CD4-positive, alpha-beta T cell treated with Interferon alpha-2 for 1 hour (primary cell): ENCODE data around the gene PGAP1.
"Not testable (repeated sequence)": the region's sequence is repeated elsewhere in the genome, so short reads cannot be mapped to it uniquely, and the experiment has no call there.

Experiments used
- DNase-seq, 2 donors: peaks; one replicate each; pipeline ENCODE4 v3.0.0-alpha.2; 2020 to 2022

Gene PGAP1

DNA sequence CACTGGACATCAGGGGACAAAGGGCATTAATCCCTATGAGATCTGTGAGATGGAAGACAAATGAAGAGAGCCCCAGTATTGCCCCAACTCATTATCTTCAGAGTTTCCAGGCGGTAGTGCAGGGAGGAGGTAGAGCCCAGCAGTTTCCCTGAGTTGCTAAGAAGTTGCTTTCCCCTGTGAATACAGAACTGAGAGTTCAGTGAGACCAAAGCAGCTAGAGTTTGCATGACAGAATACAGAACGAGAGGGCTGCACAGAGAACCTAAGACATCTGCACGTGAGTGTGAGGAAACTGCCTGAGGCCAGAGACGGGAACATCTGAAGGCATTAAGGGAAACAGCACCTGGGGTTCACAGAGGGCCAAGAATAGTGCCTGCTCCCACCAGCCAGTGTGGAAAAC, 18.1 kb upstream of the PGAP1 start:
- no peak for DNase-seq

- no peak for DNase-seq
These were observed 15.0 kb upstream of the PGAP1 start for GRCh38 chr2:196941398-196942078.

- DNase-seq: no peak
These were observed 12.9 kb upstream of the PGAP1 start for GRCh38 chr2:196939371-196939770.

DNA sequence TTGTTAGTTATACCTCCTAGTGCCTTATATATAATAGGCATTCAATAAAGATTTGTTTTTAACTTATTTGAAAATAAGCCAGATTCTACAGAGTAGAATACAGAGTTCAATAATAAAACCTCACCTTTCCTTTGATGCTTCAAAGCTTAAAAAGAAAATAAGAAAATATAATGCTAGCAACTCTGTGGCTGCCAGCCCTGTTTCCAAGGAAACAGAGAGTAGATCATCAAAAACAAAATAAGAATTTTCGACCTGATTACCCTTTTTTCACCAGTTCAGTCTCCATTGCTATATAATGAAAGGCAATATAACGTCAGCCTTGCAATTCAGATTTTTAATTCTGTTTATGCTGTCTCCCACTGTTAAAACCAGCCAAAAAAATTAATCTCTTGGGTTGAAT, 8.9 kb upstream of the PGAP1 start:
- DNase-seq: no peak

DNA sequence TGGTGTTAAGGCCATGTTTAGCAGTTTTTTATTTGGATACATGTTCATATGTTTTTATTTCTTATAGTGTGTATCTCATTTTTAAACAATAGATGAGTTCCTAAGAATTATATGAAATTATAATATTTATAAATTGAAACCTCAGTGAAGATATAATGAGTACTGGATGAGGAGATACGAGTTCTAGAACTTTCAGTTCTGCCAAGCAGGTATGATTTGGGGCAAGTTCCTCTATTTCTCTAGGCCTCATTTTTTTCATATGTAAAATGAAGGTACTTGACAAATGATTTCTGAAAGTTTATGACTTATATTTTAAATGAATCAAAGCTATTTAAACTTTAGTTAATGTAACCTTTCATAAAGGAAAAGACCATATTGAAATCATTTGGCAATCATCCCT, 8.2 kb upstream of the PGAP1 start:
- DNase-seq: no peak

- no peak for DNase-seq
These were observed 5.0 kb upstream of the PGAP1 start for GRCh38 chr2:196931555-196931954.

GRCh38 chr2:196927376-196928225, 1.1 kb upstream of the PGAP1 start:
- peak; percentile 36 to 76 for DNase-seq

DNA sequence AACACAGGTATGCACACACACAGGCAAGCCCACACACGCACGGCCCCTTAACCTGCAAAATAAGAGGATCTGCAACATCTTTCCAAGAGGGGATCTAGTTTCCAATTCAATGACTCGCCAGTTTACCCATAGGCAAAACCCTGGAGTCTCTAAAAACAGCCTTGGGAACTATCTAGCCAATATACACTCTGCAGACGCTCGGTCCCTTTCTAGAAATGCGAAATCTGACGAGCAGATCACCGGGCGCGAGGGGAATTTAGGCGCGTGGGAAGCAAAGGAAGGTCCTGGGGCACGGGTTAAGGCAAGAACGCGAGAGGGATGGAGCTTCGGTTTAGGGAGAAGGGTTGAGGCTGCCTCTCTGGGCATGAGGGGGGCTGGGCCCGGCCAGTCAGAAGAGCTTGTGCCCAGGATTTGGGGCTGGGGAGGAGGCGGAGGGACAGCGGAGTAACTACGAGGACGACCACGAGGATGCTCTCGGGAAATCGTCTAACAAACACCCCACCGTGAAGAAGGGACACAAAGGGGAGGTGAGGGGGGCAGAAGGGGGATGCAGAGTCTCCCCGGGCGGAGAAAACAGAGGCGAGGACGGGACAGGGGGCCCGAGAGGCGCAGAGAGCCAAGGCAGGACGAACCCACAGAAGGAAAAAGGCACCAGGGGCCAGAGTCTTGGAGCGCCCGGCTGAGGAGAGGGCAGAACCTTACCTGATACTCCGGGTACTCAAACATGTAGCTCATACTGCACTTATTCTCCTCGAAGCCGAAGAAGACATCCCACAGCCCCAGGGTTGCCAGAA, 542 bp downstream of the PGAP1 start:
- DNase-seq: peak in 1 of 2 donors; percentile 26

- DNase-seq: no peak
These were observed 1.3 kb downstream of the PGAP1 start for GRCh38 chr2:196925051-196925767.

DNA sequence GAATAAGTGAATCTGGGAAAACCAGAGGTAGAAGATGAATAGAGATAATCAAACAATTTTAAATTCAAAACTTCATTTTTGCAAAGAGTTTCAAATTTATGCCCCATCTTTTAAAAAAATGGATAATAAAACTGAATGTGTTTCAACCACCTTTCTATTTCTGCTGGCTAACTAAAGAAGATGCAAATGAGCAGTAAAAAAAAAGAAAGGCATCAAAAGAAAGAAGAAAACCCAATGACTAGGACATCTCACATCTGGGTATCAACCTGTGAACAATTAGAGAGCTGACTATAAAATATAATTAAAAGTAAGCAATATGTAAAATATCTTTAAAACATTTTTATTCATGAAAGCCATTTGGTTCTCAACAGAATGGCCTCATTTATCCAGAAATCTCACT, 2.5 kb downstream of the PGAP1 start:
- no peak for DNase-seq

DNA sequence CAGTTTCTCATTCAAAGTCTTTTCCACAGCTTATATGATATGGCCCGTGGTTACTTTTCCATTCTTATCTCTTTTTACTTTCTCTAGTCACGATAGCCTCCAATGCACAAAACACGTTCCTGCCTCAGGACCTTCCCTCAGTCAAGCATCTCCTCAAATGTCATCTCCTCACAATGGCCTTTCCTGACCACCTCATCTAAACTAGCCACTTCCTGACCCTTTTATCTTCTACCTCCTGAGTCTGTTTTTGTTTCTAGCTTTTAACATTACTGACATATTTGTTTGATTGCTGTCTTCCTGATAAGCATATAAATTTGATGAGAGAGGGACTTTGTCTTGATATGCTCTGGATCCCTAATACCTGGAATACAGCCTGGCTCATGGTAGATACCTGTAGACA, 7.6 kb downstream of the PGAP1 start:
- no peak for DNase-seq

GRCh38 chr2:196917802-196918201, 8.7 kb downstream of the PGAP1 start:
- no peak for DNase-seq

DNA sequence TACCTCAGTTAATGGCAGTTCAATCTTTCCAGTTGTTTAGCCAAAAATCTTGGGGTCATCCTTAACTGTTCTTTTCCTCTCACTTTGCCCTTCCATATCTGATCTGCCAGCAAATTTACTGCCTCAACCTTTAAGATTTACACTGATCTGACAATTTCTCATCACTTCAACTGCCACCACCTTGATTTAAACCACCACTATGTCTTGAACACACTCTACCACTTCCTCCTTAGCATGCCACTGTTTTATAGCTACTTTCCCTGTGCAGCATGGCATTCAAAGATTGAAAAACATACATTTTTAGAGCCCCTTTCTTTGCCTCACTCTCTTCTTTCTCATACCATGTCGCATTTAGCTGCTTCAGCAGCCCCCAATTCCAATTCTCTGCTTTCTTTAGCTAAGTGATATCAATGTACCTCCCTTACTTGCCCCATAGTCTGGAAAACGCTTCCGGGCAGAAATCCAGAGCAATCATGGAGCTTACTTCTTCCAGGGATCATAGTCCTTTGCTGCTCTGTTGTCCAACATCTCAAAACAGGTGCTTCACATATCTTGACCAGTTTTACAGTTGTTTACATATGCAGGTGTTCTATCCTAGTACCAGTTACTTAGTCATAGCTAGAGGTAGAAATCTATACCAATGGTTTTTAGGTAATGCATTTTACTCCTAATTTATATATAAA, 10.9 kb downstream of the PGAP1 start:
- DNase-seq: peak in 1 of 2 donors; percentile 37

DNA sequence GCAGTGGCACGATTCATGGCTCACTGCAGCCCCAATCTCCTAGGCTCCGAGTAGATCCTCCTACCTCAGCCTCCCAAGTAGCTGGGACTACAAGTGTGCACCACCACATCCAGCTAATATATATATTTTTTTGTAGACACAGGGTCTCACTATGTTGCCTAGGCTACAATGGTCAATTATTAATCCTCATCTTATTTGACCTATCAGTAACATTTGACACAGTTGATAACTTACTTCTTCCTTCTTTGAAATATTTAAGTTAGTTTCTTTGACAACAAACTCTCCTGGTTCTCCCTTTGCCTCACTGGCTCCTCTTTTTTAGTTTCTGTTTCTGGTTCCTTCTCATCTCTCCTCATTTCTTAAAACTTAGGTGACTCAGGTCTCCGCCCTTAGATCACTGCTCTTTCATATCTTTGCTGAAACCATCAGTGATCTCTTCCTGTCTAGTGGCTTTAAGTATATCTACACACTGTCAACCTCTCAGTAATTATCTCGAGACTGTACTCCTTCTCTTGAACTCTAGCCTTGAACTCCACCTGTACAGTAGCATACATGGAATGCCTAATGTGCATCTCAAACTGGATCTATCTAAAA, 11.5 kb downstream of the PGAP1 start:
- DNase-seq: peak; percentile 34 to 83

DNA sequence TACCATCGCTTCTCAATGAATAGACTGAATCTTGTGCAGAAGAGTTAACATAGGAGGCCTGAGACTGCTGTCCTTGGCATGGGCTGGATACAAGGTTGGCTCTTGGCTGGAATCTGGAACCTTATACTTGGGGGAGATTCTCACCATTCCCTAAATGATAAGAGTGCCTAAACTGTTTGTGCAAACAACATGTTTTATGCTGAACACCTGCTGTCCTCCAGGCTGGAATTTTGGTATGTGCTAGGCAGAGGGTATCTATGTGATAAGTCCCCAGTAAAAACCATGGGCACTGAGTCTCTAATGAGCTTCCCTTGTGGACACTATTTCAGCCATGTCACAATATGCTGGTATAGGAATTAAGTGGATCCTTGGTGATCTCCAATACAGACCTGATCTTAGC, 12.8 kb downstream of the PGAP1 start:
- DNase-seq: no peak

DNA sequence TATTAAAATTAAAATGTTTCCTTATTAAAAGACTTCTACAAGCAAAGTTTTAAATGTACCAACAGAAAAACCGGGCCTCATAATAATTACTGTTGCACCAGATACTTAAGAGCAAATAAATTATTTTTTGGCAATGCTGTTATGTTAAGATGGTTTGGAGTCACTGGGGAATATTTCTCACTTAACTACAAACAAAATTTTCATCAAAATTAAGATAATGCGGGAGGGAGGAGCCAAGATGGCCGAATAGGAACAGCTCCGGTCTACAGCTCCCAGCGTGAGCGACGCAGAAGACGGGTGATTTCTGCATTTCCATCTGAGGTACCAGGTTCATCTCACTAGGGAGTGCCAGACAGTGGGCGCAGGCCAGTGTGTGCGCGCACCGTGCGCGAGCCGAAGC, 21.1 kb downstream of the PGAP1 start:
- DNase-seq: not testable (repeated sequence)

DNA sequence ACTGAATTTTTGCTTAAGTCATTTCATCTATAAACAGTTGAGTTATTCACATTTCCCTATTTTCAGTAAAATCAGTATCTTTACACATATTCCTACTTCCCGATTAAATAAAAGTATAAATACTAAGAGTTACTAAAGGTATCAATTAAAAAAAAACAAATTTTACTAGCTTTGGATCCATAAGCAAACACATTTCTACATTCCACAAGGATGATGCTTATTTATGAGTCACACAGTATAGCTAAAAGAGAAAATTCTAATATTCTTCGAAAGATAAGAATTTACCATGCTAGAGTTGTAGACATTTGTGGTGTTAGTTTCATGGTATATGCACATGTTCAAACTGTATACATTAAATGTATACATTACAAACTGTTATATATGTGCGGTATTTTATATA, 23.7 kb downstream of the PGAP1 start:
- no peak for DNase-seq

DNA sequence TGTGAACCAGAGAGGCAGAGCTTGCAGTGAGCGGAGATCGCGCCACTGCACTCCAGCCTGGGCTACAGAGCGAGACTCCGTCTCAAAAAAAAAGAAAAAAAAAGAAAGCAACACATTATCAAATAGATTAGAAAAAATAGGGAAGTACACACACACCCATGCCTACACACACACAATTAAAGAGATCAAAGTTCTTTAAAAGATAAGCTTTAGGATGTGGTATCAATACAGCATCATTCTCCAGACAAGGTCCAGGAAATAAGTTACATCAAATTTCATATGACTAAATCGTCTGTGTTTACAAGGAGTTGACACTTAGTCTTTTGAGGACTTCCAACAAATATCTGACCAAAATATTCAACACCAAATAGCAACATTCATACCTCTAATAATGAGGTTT, 25.7 kb downstream of the PGAP1 start:
- DNase-seq: no peak

GRCh38 chr2:196899976-196900375, 26.5 kb downstream of the PGAP1 start:
- no peak for DNase-seq

DNA sequence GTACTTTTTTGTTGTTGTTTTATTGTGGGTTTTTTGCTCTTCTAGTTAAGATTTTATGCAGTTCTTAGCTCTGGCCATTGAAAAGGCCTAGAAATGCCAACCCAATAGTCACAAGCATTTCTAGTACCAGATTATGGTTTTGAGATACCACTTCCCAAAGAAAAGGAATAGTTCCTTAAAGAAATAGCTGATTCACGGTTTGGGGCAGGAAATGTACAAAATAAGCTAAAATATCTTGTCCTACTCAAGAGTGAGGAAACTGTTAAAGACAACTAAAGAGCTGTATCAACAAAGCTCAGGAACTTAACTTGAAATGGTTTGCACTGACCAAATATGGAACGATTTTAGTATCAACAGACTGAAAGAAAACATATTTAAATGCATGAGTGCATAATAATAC, 35.4 kb downstream of the PGAP1 start:
- DNase-seq: no peak

- DNase-seq: no peak
These were observed 39.1 kb downstream of the PGAP1 start for GRCh38 chr2:196887431-196887830.

DNA sequence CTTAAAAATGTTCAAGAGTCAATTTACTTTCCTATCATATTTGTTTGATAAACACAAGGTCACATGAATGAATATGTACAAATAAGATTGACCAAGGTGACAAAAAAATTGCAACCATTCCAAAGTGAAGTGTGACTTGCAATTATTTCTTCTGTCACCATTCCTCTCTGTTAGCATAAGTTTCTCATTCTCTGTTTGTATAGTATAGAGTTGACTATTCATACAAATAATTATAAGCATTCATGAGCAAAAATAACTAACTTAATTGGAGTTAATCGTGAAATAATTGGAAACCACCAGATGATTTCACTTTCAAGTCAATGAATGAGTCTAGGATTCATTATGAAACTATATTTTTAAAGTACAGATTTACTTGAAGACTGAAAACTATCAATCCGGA, 42.1 kb downstream of the PGAP1 start:
- DNase-seq: no peak
